ENCODE data around the gene KCNJ11. TPM values are rescaled to one million over a fixed set of nuclear protein-coding genes. Genes with fewer than 3 reads are reported as not detected.
A peak's percentile ranks its signal among the peaks of the same experiment; 100 is the strongest.

KCNJ11 gene
- total RNA-seq, 1 donor from 2014 or later, result 0.79 TPM

DNA sequence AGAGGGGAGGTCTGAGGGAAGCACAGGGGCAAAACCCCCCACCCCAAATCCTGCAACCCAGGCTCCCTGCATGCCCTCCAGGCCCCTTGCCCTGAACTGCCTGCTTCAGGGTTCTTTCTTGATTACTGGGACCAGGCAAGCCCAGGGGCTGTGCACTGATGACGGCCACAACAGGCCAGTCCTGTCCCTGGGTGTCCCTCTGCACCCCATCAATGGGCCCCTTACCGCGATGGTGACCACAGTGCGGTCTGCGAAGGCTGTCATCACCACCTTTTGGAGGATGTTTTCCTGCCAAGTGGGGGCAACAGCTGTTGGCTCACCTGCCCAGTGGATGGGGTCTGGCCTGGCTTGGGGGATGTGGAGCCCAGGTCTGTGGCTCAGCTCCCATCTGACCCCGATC lies 5.0 kb upstream of the KCNJ11 start:
- no peaks in the 10 kb centered on the region for H3K27me3 ChIP-seq (ENCODE audit: control insufficient read depth, insufficient read depth, low read length)
- H3K36me3 ChIP-seq (ENCODE audit: control insufficient read depth, insufficient read depth, low read length), result no peaks in the 10 kb centered on the region
- FAIRE-seq (no peak), DNase-seq (ENCODE audit: low read depth) (no peak)
- no peak overlapping the region for H3K4me3 ChIP-seq (ENCODE audit: low read depth, low read length)
- TF ChIP-seq, protein P1, sequence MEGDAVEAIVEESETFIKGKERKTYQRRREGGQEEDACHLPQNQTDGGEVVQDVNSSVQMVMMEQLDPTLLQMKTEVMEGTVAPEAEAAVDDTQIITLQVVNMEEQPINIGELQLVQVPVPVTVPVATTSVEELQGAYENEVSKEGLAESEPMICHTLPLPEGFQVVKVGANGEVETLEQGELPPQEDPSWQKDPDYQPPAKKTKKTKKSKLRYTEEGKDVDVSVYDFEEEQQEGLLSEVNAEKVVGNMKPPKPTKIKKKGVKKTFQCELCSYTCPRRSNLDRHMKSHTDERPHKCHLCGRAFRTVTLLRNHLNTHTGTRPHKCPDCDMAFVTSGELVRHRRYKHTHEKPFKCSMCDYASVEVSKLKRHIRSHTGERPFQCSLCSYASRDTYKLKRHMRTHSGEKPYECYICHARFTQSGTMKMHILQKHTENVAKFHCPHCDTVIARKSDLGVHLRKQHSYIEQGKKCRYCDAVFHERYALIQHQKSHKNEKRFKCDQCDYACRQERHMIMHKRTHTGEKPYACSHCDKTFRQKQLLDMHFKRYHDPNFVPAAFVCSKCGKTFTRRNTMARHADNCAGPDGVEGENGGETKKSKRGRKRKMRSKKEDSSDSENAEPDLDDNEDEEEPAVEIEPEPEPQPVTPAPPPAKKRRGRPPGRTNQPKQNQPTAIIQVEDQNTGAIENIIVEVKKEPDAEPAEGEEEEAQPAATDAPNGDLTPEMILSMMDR (IDR thresholded peaks at IDR 0.05; ENCODE audit: insufficient read depth, low read length, severe bottlenecking), result no peak

DNA sequence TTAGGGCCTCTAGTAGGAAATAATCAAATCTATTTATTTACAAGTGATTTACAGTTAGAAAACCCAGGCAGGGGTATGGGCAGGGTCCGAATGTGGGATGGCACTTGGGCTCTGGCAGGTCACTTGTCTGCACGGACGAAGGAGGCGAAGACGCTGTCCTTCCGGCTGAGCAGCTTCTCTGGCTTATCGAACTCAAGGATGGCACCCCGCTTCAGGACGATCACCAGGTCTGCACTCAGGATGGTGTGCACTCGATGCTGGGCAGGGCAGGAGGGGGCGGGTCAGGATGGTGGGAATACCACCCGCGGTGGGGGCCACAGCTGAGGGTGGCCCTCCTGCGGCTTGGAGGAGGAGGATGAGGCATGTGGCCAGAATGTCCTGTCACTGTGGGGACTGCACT lies 4.4 kb upstream of the KCNJ11 start:
- no peak overlapping the region for H3K4me3 ChIP-seq (ENCODE audit: low read depth, low read length)
- FAIRE-seq (no peak), DNase-seq (ENCODE audit: low read depth) (no peak)
- no peaks in the 10 kb centered on the region for H3K27me3 ChIP-seq (ENCODE audit: control insufficient read depth, insufficient read depth, low read length)
- TF ChIP-seq, protein P1 (IDR thresholded peaks at IDR 0.05; ENCODE audit: insufficient read depth, low read length, severe bottlenecking), result no peak
- H3K36me3 ChIP-seq (ENCODE audit: control insufficient read depth, insufficient read depth, low read length), result no peaks in the 10 kb centered on the region

DNA sequence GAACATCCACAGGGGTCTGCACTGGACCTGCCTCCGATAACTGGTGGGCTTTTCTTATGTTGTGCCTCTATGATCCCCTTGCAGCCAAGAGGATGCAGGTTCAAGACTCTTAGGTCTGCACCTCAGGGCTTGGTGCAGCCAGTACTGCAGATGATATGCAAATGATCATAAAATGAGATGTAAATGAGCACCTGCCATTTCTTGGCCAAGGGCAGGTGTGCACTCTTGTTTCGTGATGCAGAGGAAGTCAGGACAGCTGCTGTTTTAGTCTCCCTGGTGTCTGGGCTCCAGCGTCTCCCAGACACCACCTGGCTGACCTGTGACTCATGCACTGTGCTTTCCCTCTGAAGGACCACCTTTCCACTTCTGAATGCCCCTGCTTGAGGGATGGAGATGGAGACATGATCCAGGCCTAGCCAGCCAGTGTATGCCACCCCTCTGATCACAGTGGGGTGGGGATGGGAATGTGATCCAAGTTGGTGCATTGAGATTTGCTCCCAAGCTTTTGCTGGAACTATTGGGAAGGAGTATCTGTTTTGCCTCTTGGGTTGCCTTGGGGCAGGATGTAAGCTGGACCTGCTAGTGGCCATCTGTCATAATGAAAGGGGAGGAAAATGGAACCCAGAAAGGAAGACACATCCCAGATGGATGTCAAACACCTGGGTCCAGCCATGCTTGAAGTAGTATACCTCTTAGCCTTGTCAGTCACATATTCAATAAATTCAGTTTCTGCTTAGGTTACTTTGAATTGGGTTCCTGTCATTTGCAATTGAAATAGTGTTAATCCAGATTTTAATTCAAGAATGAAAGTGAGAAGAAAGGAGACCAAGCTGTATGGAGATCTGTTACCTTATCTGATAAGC lies 3.3 kb upstream of the KCNJ11 start:
- no peak overlapping the region for H3K4me3 ChIP-seq (ENCODE audit: low read depth, low read length)
- TF ChIP-seq, protein P1 (IDR thresholded peaks at IDR 0.05; ENCODE audit: insufficient read depth, low read length, severe bottlenecking), result no peak
- DNase-seq (ENCODE audit: low read depth) (no peak), FAIRE-seq (peak; percentile 75)
- H3K27me3 ChIP-seq (ENCODE audit: control insufficient read depth, insufficient read depth, low read length), result no peaks in the 10 kb centered on the region
- no peaks in the 10 kb centered on the region for H3K36me3 ChIP-seq (ENCODE audit: control insufficient read depth, insufficient read depth, low read length)

DNA sequence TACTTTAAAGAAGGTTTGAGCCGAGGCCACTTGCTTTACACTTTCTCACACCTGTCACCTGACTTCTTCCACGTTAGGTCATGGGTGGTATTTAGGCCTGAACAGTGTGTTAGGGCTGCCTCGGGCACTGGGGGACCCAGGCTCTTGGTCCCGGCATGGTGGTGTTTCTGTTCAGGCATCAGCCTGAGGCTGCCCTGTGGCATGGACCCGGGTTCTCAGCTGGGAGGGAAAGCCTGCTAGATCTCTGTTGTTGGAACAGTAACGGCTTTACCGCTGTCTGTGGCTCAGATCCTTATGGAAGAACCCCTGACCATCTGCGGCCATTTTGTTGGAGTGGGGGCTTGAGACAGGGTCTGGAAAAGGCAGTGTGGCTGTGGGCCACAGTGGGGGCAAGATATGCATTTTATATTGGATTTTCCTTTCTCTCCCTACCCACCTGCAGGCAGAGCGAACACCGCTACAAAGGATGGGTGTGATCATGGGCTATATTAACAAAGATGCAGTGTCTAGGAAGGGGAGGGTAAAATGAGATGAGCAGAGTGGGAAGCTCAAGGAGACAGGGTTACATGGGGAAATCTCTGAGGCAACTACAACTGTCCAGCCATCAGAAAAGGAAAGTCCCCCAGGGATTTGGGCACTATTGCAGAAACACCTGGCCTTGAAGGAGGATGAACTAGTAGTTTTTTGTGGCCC lies 1.6 kb upstream of the KCNJ11 start:
- Histone ChIP-seq H3K27me3 (ENCODE audit: control insufficient read depth, insufficient read depth, low read length) (no peaks in the 10 kb centered on the region), H3K36me3 (ENCODE audit: control insufficient read depth, insufficient read depth, low read length) (no peaks in the 10 kb centered on the region), H3K4me3 (ENCODE audit: low read depth, low read length) (no peak overlapping the region)
- DNase-seq (ENCODE audit: low read depth), result no peak
- TF ChIP-seq, protein P1 (IDR thresholded peaks at IDR 0.05; ENCODE audit: insufficient read depth, low read length, severe bottlenecking), result no peak
- FAIRE-seq, result no peak

DNA sequence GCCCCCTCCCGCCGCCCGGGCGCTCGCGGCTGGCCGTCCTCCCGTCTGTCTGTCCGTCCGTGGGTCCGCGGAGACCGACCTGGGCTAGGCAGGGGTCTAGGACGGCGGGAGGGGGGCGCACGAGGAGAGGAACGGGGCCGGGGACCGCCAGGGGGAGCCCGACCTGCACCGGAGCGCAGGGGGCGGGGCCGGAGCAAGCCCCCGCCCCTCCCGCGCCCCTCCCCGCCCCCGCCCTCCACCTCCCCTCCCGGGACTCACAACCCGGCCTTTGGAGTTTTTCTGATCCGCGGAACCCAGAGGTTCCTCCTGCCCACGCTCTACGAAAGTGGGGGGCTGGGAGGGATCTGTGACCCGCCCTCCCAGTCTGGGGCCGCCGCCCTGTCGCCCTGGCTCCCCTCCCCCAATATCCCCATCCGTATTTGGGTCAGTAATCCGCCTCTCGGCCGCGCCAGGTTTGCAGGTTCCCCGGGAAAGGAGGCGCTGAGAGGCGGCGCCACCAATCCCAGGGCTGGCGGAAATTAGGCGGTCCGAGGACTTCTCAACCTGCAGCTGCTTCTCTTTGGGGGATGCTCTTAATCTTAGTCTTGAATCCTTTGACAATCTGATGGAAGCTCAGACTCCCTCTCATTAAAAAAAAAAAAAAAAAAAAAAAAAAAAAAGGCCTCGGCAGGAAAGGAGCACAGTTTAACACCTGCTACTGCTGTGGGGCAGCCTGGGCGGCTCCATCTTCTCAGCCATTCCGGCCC lies 925 bp upstream of the KCNJ11 start:
- no peaks in the 10 kb centered on the region for H3K27me3 ChIP-seq (ENCODE audit: control insufficient read depth, insufficient read depth, low read length)
- H3K36me3 ChIP-seq (ENCODE audit: control insufficient read depth, insufficient read depth, low read length), result no peaks in the 10 kb centered on the region
- peak overlapping the region; percentile 42 for H3K4me3 ChIP-seq (ENCODE audit: low read depth, low read length)
- DNase-seq (ENCODE audit: low read depth) (peak; percentile 39), FAIRE-seq (no peak)
- TF ChIP-seq, protein P1 (IDR thresholded peaks at IDR 0.05; ENCODE audit: insufficient read depth, low read length, severe bottlenecking), result peak; percentile 59
